H1 (cell line): ENCODE results near the gene CAPN14. TPM values are rescaled to one million over a fixed set of nuclear protein-coding genes. Genes with fewer than 3 reads are reported as not detected.

Experiments
- CTCF ChIA-PET: fragments of 300-600 bp; sonication (Branson Sonifier 250); formaldehyde crosslinking; loops from one replicate; lab custom pipeline; 2021; ENCODE audit not compliant: partially characterized antibody; lab: Charles Lee
- POLR2A ChIA-PET: fragments of 300-600 bp; sonication (Branson Sonifier 250); formaldehyde crosslinking; loops from one replicate; lab custom pipeline; 2021; ENCODE audit warnings: inconsistent platforms; ENCODE audit not compliant: partially characterized antibody; lab: Charles Lee
- DNase-seq, 2 experiments: peaks; one replicate each; pipeline versions ENCODE4 v3.0.0 to v3.0.0-alpha.2; 2010 to 2022; ENCODE audit warnings: low spot score in 2 of 2, low read depth in 1 of 2, mixed read lengths in 1 of 2
- FAIRE-seq: peaks from 2 replicates; lab custom pipeline; 2011; peaks lifted over from hg19 to GRCh38; lab: Jason Lieb, UNC
- H2AFZ ChIP-seq: 2 replicates; pipeline ENCODE4 v1.8.1; 2012; ENCODE audit warnings: low read length, inconsistent platforms
- H2AK5ac ChIP-seq: 2 replicates; pipeline ENCODE4 v1.6.1; 2013; ENCODE audit warnings: low read depth, low read length
- H2BK120ac ChIP-seq: replicated peaks from 2 replicates; pipeline ENCODE3; 2013; ENCODE audit warnings: low read depth, low read length, inconsistent platforms
- H2BK12ac ChIP-seq: 2 replicates; pipeline ENCODE4 v1.6.1; 2013; ENCODE audit warnings: low read depth, low read length
- H2BK15ac ChIP-seq: 2 replicates; pipeline ENCODE4 v1.6.1; 2013; ENCODE audit warnings: low read length
- H2BK20ac ChIP-seq: 2 replicates; pipeline ENCODE4 v1.6.1; 2013; ENCODE audit warnings: low read length
- H2BK5ac ChIP-seq: 2 replicates; pipeline ENCODE4 v1.6.1; 2013; ENCODE audit warnings: low read depth, low read length
- H3K14ac ChIP-seq: 2 replicates; pipeline ENCODE4 v1.6.1; 2013; ENCODE audit warnings: inconsistent platforms; ENCODE audit not compliant: insufficient read length
- H3K18ac ChIP-seq: 2 replicates; pipeline ENCODE4 v1.6.1; 2013; ENCODE audit warnings: low read length; ENCODE audit errors: extremely low read depth
- H3K23ac ChIP-seq: 2 replicates; pipeline ENCODE4 v1.6.1; 2013; ENCODE audit warnings: inconsistent platforms; ENCODE audit not compliant: insufficient read length
- H3K23me2 ChIP-seq: 2 replicates; pipeline ENCODE4 v1.6.1; 2013; ENCODE audit warnings: low read depth, low read length
- H3K27ac ChIP-seq: 2 replicates; pipeline ENCODE4 v1.6.1; 2011; ENCODE audit warnings: low read depth, low read length, inconsistent platforms
- H3K27me3 ChIP-seq, 4 experiments: replicated peaks in 1 of 4; 1 replicate in 1 of 4; 2 replicates in 3 of 4; pipeline versions ENCODE4 v1.6.1 to v1.8.1; 2011 to 2013; ENCODE audit warnings: low read length in 3 of 4, mild to moderate bottlenecking in 3 of 4, inconsistent platforms in 2 of 4, mixed read lengths in 2 of 4, moderate library complexity in 1 of 4; ENCODE audit not compliant: control insufficient read depth in 3 of 4, insufficient read depth in 3 of 4; ENCODE audit errors: extremely low read depth in 1 of 4
- H3K36me3 ChIP-seq, 4 experiments: 2 replicates each; pipeline versions ENCODE4 v1.6.1 to v1.8.1; 2011 to 2013; ENCODE audit warnings: mild to moderate bottlenecking in 4 of 4, low read length in 3 of 4, moderate library complexity in 2 of 4, control low read depth in 1 of 4, inconsistent platforms in 1 of 4; ENCODE audit not compliant: insufficient read depth in 4 of 4, control insufficient read depth in 2 of 4
- H3K4ac ChIP-seq: replicated peaks from 2 replicates; pipeline ENCODE3; 2013; ENCODE audit warnings: low read length, low read depth, mixed read lengths, inconsistent platforms; ENCODE audit not compliant: insufficient read length
- H3K4me1 ChIP-seq, 4 experiments: replicated peaks in 1 of 4; 1 replicate in 1 of 4; 2 replicates in 3 of 4; pipeline versions ENCODE4 v1.6.1 to v1.8.1; 2011 to 2013; ENCODE audit warnings: low read length in 3 of 4, inconsistent platforms in 2 of 4, mixed read lengths in 1 of 4; ENCODE audit not compliant: insufficient read depth in 4 of 4, control insufficient read depth in 3 of 4
- H3K4me2 ChIP-seq, 2 experiments: 2 replicates each; pipeline versions ENCODE4 v1.6.1 to v1.8.1; 2011 to 2013; ENCODE audit warnings: low read depth in 2 of 2, low read length in 2 of 2, control low read depth in 1 of 2, inconsistent platforms in 1 of 2, mild to moderate bottlenecking in 1 of 2; ENCODE audit not compliant: insufficient read depth in 1 of 2
- H3K4me3 ChIP-seq, 4 experiments: fragments of 200-600, 300-600 bp in 1 of 4; sonication (generic), shearing (Covaris generic), sonication (Bioruptor Twin) in 1 of 4; 2 replicates each; pipeline versions ENCODE4 v1.5.1 to v1.8.1; 2011 to 2016; ENCODE audit warnings: low read length in 4 of 4, low read depth in 3 of 4, control low read depth in 2 of 4, inconsistent platforms in 2 of 4, mild to moderate bottlenecking in 2 of 4, mixed read lengths in 1 of 4, moderate library complexity in 1 of 4; ENCODE audit not compliant: insufficient read depth in 2 of 4; ENCODE audit errors: extremely low read depth in 1 of 4
- H3K56ac ChIP-seq: replicated peaks from 2 replicates; pipeline ENCODE3; 2013; ENCODE audit warnings: low read depth, mild to moderate bottlenecking, mixed read lengths, low read length, inconsistent platforms; ENCODE audit not compliant: insufficient read length
- H3K79me1 ChIP-seq: 2 replicates; pipeline ENCODE4 v1.6.1; 2013; ENCODE audit warnings: low read depth, low read length, control low read depth
- H3K79me2 ChIP-seq, 2 experiments: 2 replicates each; pipeline versions ENCODE4 v1.6.1 to v1.8.1; 2012 to 2013; ENCODE audit warnings: low read length in 2 of 2, mild to moderate bottlenecking in 2 of 2, inconsistent platforms in 1 of 2; ENCODE audit not compliant: insufficient read depth in 2 of 2, control insufficient read depth in 1 of 2
- H3K9ac ChIP-seq, 4 experiments: replicated peaks in 1 of 4; 1 replicate in 1 of 4; 2 replicates in 3 of 4; pipeline versions ENCODE4 v1.6.1 to v1.8.1; 2011 to 2013; ENCODE audit warnings: low read depth in 3 of 4, low read length in 3 of 4, control low read depth in 2 of 4, mild to moderate bottlenecking in 2 of 4, moderate library complexity in 2 of 4, inconsistent platforms in 1 of 4; ENCODE audit errors: extremely low read depth in 1 of 4
- H3K9me3 ChIP-seq, 2 experiments: 2 replicates each; pipeline versions ENCODE4 v1.6.1 to v1.8.1; 2012 to 2013; ENCODE audit warnings: mild to moderate bottlenecking in 2 of 2, moderate library complexity in 2 of 2, control low read depth in 1 of 2, inconsistent platforms in 1 of 2, low read depth in 1 of 2, low read length in 1 of 2, mixed read lengths in 1 of 2; ENCODE audit not compliant: insufficient read depth in 2 of 2
- H4K20me1 ChIP-seq, 2 experiments: replicated peaks in 1 of 2; 2 replicates each; pipeline versions ENCODE3 to v1.8.1; 2011 to 2013; ENCODE audit warnings: inconsistent platforms in 2 of 2, low read length in 2 of 2, mild to moderate bottlenecking in 1 of 2; ENCODE audit not compliant: insufficient read depth in 2 of 2, control insufficient read depth in 1 of 2
- H4K5ac ChIP-seq: 2 replicates; pipeline ENCODE4 v1.6.1; 2013; ENCODE audit warnings: low read length, low read depth, mixed read lengths, inconsistent platforms; ENCODE audit not compliant: insufficient read length
- H4K8ac ChIP-seq: 2 replicates; pipeline ENCODE4 v1.8.0; 2013; ENCODE audit warnings: mild to moderate bottlenecking, moderate library complexity, low read length, inconsistent platforms; ENCODE audit not compliant: insufficient read depth; ENCODE audit errors: extremely low read depth
- H4K91ac ChIP-seq: replicated peaks from 2 replicates; pipeline ENCODE3; 2013; ENCODE audit warnings: low read length, mixed read lengths, inconsistent platforms; ENCODE audit not compliant: insufficient read length
- ATF3 ChIP-seq: IDR thresholded peaks from 2 replicates; pipeline ENCODE4 v1.6.1; 2011; ENCODE audit warnings: low read depth, mild to moderate bottlenecking, low read length; ENCODE audit not compliant: insufficient read depth
- BRCA1 ChIP-seq: IDR thresholded peaks from 2 replicates; pipeline ENCODE4 v1.6.1; 2012; ENCODE audit warnings: low read depth, low read length, improper control_type of control experiment
- CBX5 ChIP-seq: fragments of 300-800, 300-1000 bp; sonication (generic); IDR thresholded peaks from 2 replicates; pipeline ENCODE4 v1.7.1; 2016; ENCODE audit warnings: antibody characterized with exemption, low read length, low read depth
- CBX8 ChIP-seq: fragments of 300-800, 300-1000 bp; sonication (generic); IDR thresholded peaks from 2 replicates; pipeline ENCODE4 v1.7.1; 2016; ENCODE audit warnings: low read depth, low read length, borderline replicate concordance
- HDAC6 ChIP-seq: IDR thresholded peaks from one replicate; pipeline ENCODE4 v1.7.1; 2012; ENCODE audit warnings: low read depth, mild to moderate bottlenecking, inconsistent platforms, low read length, moderate library complexity
- MAFK ChIP-seq: IDR thresholded peaks from 2 replicates; pipeline ENCODE4 v1.6.1; 2012; ENCODE audit warnings: low read depth, mild to moderate bottlenecking, improper control_type of control experiment, low read length
- RFX5 ChIP-seq: IDR thresholded peaks from 2 replicates; pipeline ENCODE4 v1.6.1; 2011; ENCODE audit warnings: low read depth, low read length, improper control_type of control experiment, borderline replicate concordance
- SP4 ChIP-seq: IDR thresholded peaks from 2 replicates; pipeline ENCODE4 v1.6.1; 2012; ENCODE audit warnings: low read length, inconsistent platforms
- SRF ChIP-seq: IDR thresholded peaks from 2 replicates; pipeline ENCODE4 v1.6.1; 2011; ENCODE audit warnings: mild to moderate bottlenecking, low read depth, low read length, moderate library complexity
- TAF7 ChIP-seq: optimal IDR thresholded peaks from 2 replicates; pipeline ENCODE3; 2011; ENCODE audit warnings: low read depth, mild to moderate bottlenecking, inconsistent platforms, low read length, moderate library complexity, borderline replicate concordance
- TCF12 ChIP-seq: IDR thresholded peaks from 2 replicates; pipeline ENCODE4 v1.6.1; 2011; ENCODE audit warnings: low read depth, mild to moderate bottlenecking, low read length
- WGBS, 2 experiments: shearing (Covaris generic) in 1 of 2; methylation state at CpG; one replicate each; pipeline versions ENCODE4 v1.1.6 to v1.1.7; 2013 to 2015; ENCODE audit warnings: low lambda C conversion rate in 2 of 2, mixed read lengths in 2 of 2, inconsistent platforms in 1 of 2, low coverage in 1 of 2, missing lambda C conversion rate in 1 of 2; ENCODE audit not compliant: insufficient replicate concordance in 2 of 2, insufficient coverage in 1 of 2, insufficient read length in 1 of 2; ENCODE audit errors: extremely low coverage in 1 of 2, missing lambda C conversion rate in 1 of 2; 5-methylcytosine and 5-hydroxymethylcytosine counted together
- polyA plus RNA-seq, 7 experiments: library from polyadenylated mRNA; depleted of rRNA in 3 of 7; stranded (reverse) in 5 of 7; unstranded in 2 of 7; fragments of >200 nt in 5 of 7; fragments of 200-250 nt in 2 of 7; gene quantifications; 1 replicate in 5 of 7; 2 replicates in 1 of 7; 4 replicates in 1 of 7; pipeline versions ENCODE4 v1.2.1 to v1.2.3, GENCODE V29; 2011 to 2013; ENCODE audit warnings: missing spikeins in 2 of 7, mixed read lengths in 2 of 7
- total RNA-seq: library from RNA; stranded (reverse); fragmentation: NEBNext Ultra II Directional; extraction: Animal tissue kit (Norgen Biotek cat#: 25700); gene quantifications from 2 replicates; pipeline ENCODE4 v1.2.1, GENCODE V29; 2021
- TF ChIP-seq, protein P1 (sequence below): IDR thresholded peaks from 2 replicates; pipeline ENCODE4 v1.6.1; 2012; ENCODE audit warnings: inconsistent platforms

Gene CAPN14
- total and polyA plus RNA-seq, 2 of the 8 experiments (the other 6 are each of a cell fraction or from before 2014, with no cell fraction given), result 0.07 TPM; not detected in 1

DNA sequence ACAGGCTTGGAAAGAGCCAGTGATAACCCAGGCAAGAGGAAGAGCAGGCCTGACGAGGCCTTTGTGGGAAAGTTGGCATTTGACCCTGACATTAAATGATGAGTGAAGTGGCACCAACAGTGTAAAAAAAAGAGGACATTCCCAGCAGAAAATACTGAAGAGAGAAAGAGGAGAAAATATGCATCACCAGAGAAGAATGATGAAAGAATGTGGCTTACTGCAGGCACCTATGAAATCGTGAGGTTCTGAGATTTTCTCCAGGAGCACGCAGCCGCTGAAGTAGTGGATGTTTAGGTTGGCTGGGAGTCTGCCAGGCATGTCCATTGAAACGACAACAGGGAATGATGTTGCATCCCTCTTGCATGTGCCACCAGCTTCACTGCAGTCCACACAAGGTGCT, 30.4 kb upstream of the CAPN14 start:
- H2BK12ac ChIP-seq, result no peak overlapping the region
- H4K91ac ChIP-seq, result no peak overlapping the region
- no peak overlapping the region for H2BK120ac ChIP-seq
- no peak overlapping the region for H3K56ac ChIP-seq
- no peak overlapping the region for H3K4ac ChIP-seq
- DNase-seq (no peak), FAIRE-seq (no peak)
- no peak overlapping the region for H3K23ac ChIP-seq
- H2BK5ac ChIP-seq, result no peak overlapping the region; the same call in 1 of the 2 replicates
- H3K79me1 ChIP-seq, result no peaks in the 10 kb centered on the region; the same call in 1 of the 2 replicates
- CTCF ChIA-PET, result interaction anchor here (0.7 to 1.5 kb wide), 2 partner anchors 18 to 363 kb away, joined by 3 read pairs; no protein-coding TSS in a partner anchor
- no peak overlapping the region for H3K14ac ChIP-seq
- H2BK15ac ChIP-seq, result no peak overlapping the region
- whole genome bisulfite sequencing, 2 experiments, result 87% methylated on average over 5 of the region's 5 CpGs; no CpG with 5 or more reads in 1 of the 2 experiments
- H3K27ac ChIP-seq, result no peak overlapping the region
- H3K18ac ChIP-seq, result no peak overlapping the region
- H2AK5ac ChIP-seq, result no peak overlapping the region
- no peak overlapping the region for H3K9ac ChIP-seq
- no peaks in the 10 kb centered on the region for H3K4me1 ChIP-seq
- no peaks in the 10 kb centered on the region for H3K9me3 ChIP-seq
- H3K27me3 ChIP-seq, result no peaks in the 10 kb centered on the region
- no peak for TF ChIP-seq HDAC6
- TF ChIP-seq TAF7, result no peak
- TF ChIP-seq CBX8, result no peak
- no peak for TF ChIP-seq ATF3
- TF ChIP-seq, protein P1, sequence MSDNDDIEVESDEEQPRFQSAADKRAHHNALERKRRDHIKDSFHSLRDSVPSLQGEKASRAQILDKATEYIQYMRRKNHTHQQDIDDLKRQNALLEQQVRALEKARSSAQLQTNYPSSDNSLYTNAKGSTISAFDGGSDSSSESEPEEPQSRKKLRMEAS, result no peak
- TF ChIP-seq SRF, result no peak
- no peak for TF ChIP-seq RFX5
- TF ChIP-seq MAFK, result no peak
- no peak for TF ChIP-seq SP4
- no peak for TF ChIP-seq CBX5
- no peak for TF ChIP-seq TCF12
- no peak for TF ChIP-seq BRCA1
- H4K20me1 ChIP-seq, result peaks cover 0 to 2% of the 10 kb centered on the region in 2 experiments
- H3K4me3 ChIP-seq, result no peak overlapping the region
- H3K36me3 ChIP-seq, result no peaks in the 10 kb centered on the region
- no peaks in the 10 kb centered on the region for H3K79me2 ChIP-seq
- no peak overlapping the region for H2BK20ac ChIP-seq
- no peak overlapping the region for H3K4me2 ChIP-seq
- no peaks in the 10 kb centered on the region for H3K23me2 ChIP-seq
- H4K8ac ChIP-seq, result no peak overlapping the region
- POLR2A ChIA-PET, result no interaction called here
- no peak overlapping the region for H4K5ac ChIP-seq
- H2AFZ ChIP-seq, result no peak overlapping the region
